ENCODE results near the gene CD109.

GRCh38 chr6:73803562-73804241 is 107.7 kb downstream of the CD109 start:
- TF ChIP-seq CTCF (IDR thresholded peaks at IDR 0.05) (peak in 5 of 6 experiments; percentile 12 to 37 (median 25)), POLR2A (IDR thresholded peaks at IDR 0.05) (no peak)

Data from adrenal gland (tissue), 5 donors.